ENCODE results near the gene MICOS13.
A peak's percentile ranks its signal among the peaks of the same experiment; 100 is the strongest.

The MICOS13 gene

GRCh38 chr19:5680437-5681368, at the start of gene MICOS13, which contains the start of gene HSD11B1L:
TSS of gene MICOS13 (minus strand) at chr19:5680516. CDS start at chr19:5680486, 30 bp downstream.
TSS of gene HSD11B1L (plus strand) at chr19:5681027. CDS start at chr19:5684833, 3,806 bp downstream.
- DNase-seq (ENCODE audit: low spot score): peak; percentile 95
- TF ChIP-seq CTCF (IDR thresholded peaks at IDR 0.05; ENCODE audit: extremely low read depth, missing control alignments): no peak

GRCh38 chr19:5727453-5728050, 47.2 kb upstream of the MICOS13 start:
- TF ChIP-seq CTCF (IDR thresholded peaks at IDR 0.05; ENCODE audit: extremely low read depth, missing control alignments): no peak
- DNase-seq (ENCODE audit: low spot score): no peak

GRCh38 chr19:5719961-5720790, 39.9 kb upstream of the MICOS13 start, which contains the start of the genes CATSPERD and LONP1:
TSS of gene CATSPERD (plus strand) at chr19:5720637. CDS start at chr19:5720738, 101 bp downstream.
TSS of gene LONP1 (minus strand) at chr19:5720146. CDS start at chr19:5720132, 14 bp downstream.
- TF ChIP-seq CTCF (IDR thresholded peaks at IDR 0.05; ENCODE audit: extremely low read depth, missing control alignments): peak; percentile 96
- peak; percentile 99 for DNase-seq (ENCODE audit: low spot score)

- no peak for TF ChIP-seq CTCF (IDR thresholded peaks at IDR 0.05; ENCODE audit: extremely low read depth, missing control alignments)
- DNase-seq (ENCODE audit: low spot score): no peak
These were observed 39.1 kb upstream of the MICOS13 start for GRCh38 chr19:5719274-5719960.

GRCh38 chr19:5718579-5719273, 38.4 kb upstream of the MICOS13 start:
- DNase-seq (ENCODE audit: low spot score): peak; percentile 76
- TF ChIP-seq CTCF (IDR thresholded peaks at IDR 0.05; ENCODE audit: extremely low read depth, missing control alignments): no peak

- DNase-seq (ENCODE audit: low spot score): no peak
These were observed 37.8 kb upstream of the MICOS13 start for GRCh38 chr19:5718037-5718578.

More at GRCh38 chr19:5718037-5718578, 37.8 kb upstream of the MICOS13 start:
- TF ChIP-seq CTCF (IDR thresholded peaks at IDR 0.05; ENCODE audit: extremely low read depth, missing control alignments): no peak
